Raji (cell line): ENCODE data around the gene TTC34.

ENCODE experiments used
- POLR2A ChIP-seq: IDR thresholded peaks from 2 replicates; pipeline ENCODE4 v1.6.1; 2011; ENCODE audit warnings: low read depth, low read length, control low read depth; ENCODE audit not compliant: insufficient read depth

The TTC34 gene

GRCh38 chr1:2602866-2603520 is 198.5 kb downstream of the TTC34 start:
- TF ChIP-seq POLR2A = no peak

- no peak for TF ChIP-seq POLR2A
Measured at GRCh38 chr1:2602311-2602835, 199.1 kb downstream of the TTC34 start.

GRCh38 chr1:2601721-2602303 is 199.7 kb downstream of the TTC34 start:
- no peak for TF ChIP-seq POLR2A

- no peak for TF ChIP-seq POLR2A
Measured at GRCh38 chr1:2598329-2598931, 203.1 kb downstream of the TTC34 start.

- TF ChIP-seq POLR2A = no peak
Measured at GRCh38 chr1:2597441-2598328, 203.8 kb downstream of the TTC34 start.

- no peak for TF ChIP-seq POLR2A
Measured at GRCh38 chr1:2596530-2597333, 204.8 kb downstream of the TTC34 start.

- no peak for TF ChIP-seq POLR2A
Measured at GRCh38 chr1:2595812-2596529, 205.5 kb downstream of the TTC34 start.

- TF ChIP-seq POLR2A = no peak
Measured at GRCh38 chr1:2595261-2595811, 206.2 kb downstream of the TTC34 start.

- TF ChIP-seq POLR2A = no peak
Measured at GRCh38 chr1:2594641-2595131, 206.8 kb downstream of the TTC34 start.

- no peak for TF ChIP-seq POLR2A
Measured at GRCh38 chr1:2594001-2594640, 207.4 kb downstream of the TTC34 start.

GRCh38 chr1:2593251-2593878 is 208.1 kb downstream of the TTC34 start:
- TF ChIP-seq POLR2A = no peak

GRCh38 chr1:2592672-2593071 is 208.8 kb downstream of the TTC34 start:
- no peak for TF ChIP-seq POLR2A
